Ishikawa (cell line): ENCODE results near the gene CCL27.
A peak's percentile ranks its signal among the peaks of the same experiment; 100 is the strongest.

ENCODE experiments used
- CEBPB ChIP-seq: IDR thresholded peaks from 2 replicates; pipeline ENCODE4 v1.6.1; 2012
- CREB1 ChIP-seq: IDR thresholded peaks from 2 replicates; pipeline ENCODE4 v1.6.1; 2012; ENCODE audit warnings: low read depth
- EP300 ChIP-seq: IDR thresholded peaks from 2 replicates; pipeline ENCODE4 v1.6.1; 2012; ENCODE audit warnings: borderline replicate concordance
- FOXM1 ChIP-seq: IDR thresholded peaks from 2 replicates; pipeline ENCODE4 v1.6.1; 2012; ENCODE audit warnings: low read depth, borderline replicate concordance
- MAX ChIP-seq: IDR thresholded peaks from 2 replicates; pipeline ENCODE4 v1.6.1; 2012
- NFIC ChIP-seq: IDR thresholded peaks from 2 replicates; pipeline ENCODE4 v1.6.1; 2012
- RAD21 ChIP-seq: IDR thresholded peaks from 2 replicates; pipeline ENCODE4 v1.6.1; 2012; ENCODE audit warnings: low read depth
- REST ChIP-seq: IDR thresholded peaks from 2 replicates; pipeline ENCODE4 v1.6.1; 2012; ENCODE audit warnings: low read depth, mild to moderate bottlenecking
- TAF1 ChIP-seq: IDR thresholded peaks from 2 replicates; pipeline ENCODE4 v1.6.1; 2012; ENCODE audit warnings: low read depth, mild to moderate bottlenecking
- TEAD4 ChIP-seq: IDR thresholded peaks from 2 replicates; pipeline ENCODE4 v1.6.1; 2012
- USF1 ChIP-seq: IDR thresholded peaks from 2 replicates; pipeline ENCODE4 v1.6.1; 2012
- YY1 ChIP-seq: IDR thresholded peaks from 2 replicates; pipeline ENCODE4 v1.6.1; 2012; ENCODE audit warnings: low read depth
- ZBTB7A ChIP-seq: IDR thresholded peaks from 2 replicates; pipeline ENCODE4 v1.6.1; 2012; ENCODE audit warnings: low read depth

- TF ChIP-seq CEBPB (no peak), EP300 (peak; percentile 36; the same call in 1 of the 2 replicates), NFIC (peak; percentile 48), RAD21 (no peak), TEAD4 (0 out of 2 replicates have a peak, but pooled peaks have one; percentile 3), TAF1 (peak; percentile 57), YY1 (no peak; the same call in 1 of the 2 replicates), FOXM1 (no peak), ZBTB7A (no peak), MAX (peak; percentile 98; the same call in 1 of the 2 replicates), CREB1 (no peak), USF1 (no peak; the same call in 1 of the 2 replicates), REST (no peak)
These were observed 24.9 kb downstream of the CCL27 start, which contains the start of gene SIGMAR1 for GRCh38 chr9:34637356-34638137.
